Fibroblast of lung (primary cell): ENCODE data around the gene SFTPB.

Experiments used
- CTCF ChIP-seq, 2 donors: IDR thresholded peaks in 1 of 2; conservative IDR thresholded peaks in 1 of 2; 1 replicate in 1 of 2; 2 replicates in 1 of 2; pipeline ENCODE4 v1.5.1; 2011 to 2012; ENCODE audit warnings: low read length in 2 of 2, control low read depth in 1 of 2, inconsistent platforms in 1 of 2, low read depth in 1 of 2, mild to moderate bottlenecking in 1 of 2
- EZH2 ChIP-seq: IDR thresholded peaks from 2 replicates; pipeline ENCODE4 v1.5.1; 2012; ENCODE audit warnings: low read length, control low read depth, mild to moderate bottlenecking; ENCODE audit errors: missing control alignments

GRCh38 chr2:85635011-85635410, 33.0 kb downstream of the SFTPB start:
- TF ChIP-seq CTCF (conservative IDR thresholded peaks at IDR 0.05 in 1 of 2, IDR thresholded peaks at IDR 0.05 in 1 of 2; ENCODE audit: low read depth in 1 of 2, low read length in 2 of 2) (no peak), EZH2 (no peak)
